Caco-2 (cell line): ENCODE data around the gene CYP4F3. TPM values are rescaled to one million over a fixed set of nuclear protein-coding genes. Genes with fewer than 3 reads are reported as not detected.

Experiments used
- BruUV-seq: library from RNA; stranded (reverse); fragments of 400-500 nt; replicated peaks from 2 replicates; lab custom pipeline; 2021; lab: Mats Ljungman, UMichigan
- CTCF ChIA-PET: fragments of 300-600 bp; sonication (Branson Sonifier 250); formaldehyde crosslinking; loops from one replicate; lab custom pipeline; 2022; ENCODE audit warnings: antibody characterized with exemption; lab: Charles Lee
- POLR2A ChIA-PET: fragments of 300-600 bp; sonication (Branson Sonifier 250); formaldehyde crosslinking; loops from one replicate; lab custom pipeline; 2022; ENCODE audit warnings: antibody characterized with exemption; lab: Charles Lee
- DNase-seq, 2 experiments: peaks; one replicate each; pipeline versions ENCODE4 v3.0.0 to v3.0.0-alpha.2; 2020 to 2022
- H3K27me3 ChIP-seq: replicated peaks from 2 replicates; pipeline ENCODE4 v1.6.0; 2011; ENCODE audit warnings: low read length; ENCODE audit not compliant: control insufficient read depth, insufficient read depth
- H3K36me3 ChIP-seq: 2 replicates; pipeline ENCODE4 v1.5.1; 2011; ENCODE audit warnings: low read length; ENCODE audit not compliant: control insufficient read depth, insufficient read depth
- H3K4me1 ChIP-seq: fragments of 250-450 bp; sonication (Bioruptor Pico); 2 replicates; pipeline ENCODE4 v1.5.1; 2020; ENCODE audit warnings: mild to moderate bottlenecking
- H3K4me3 ChIP-seq: 2 replicates; pipeline ENCODE4 v1.5.1; 2011; ENCODE audit warnings: low read depth, mild to moderate bottlenecking, control low read depth, low read length
- H3K9me3 ChIP-seq: fragments of 250-450 bp; sonication (Bioruptor Pico); 2 replicates; pipeline ENCODE4 v1.5.1; 2020; ENCODE audit warnings: mild to moderate bottlenecking, moderate library complexity
- H3K27ac Mint-ChIP-seq: one replicate; pipeline ENCODE4 v1.8.0; 2022; ENCODE audit warnings: mixed read lengths; ENCODE audit not compliant: unreplicated experiment
- H3K27me3 Mint-ChIP-seq: one replicate; pipeline ENCODE4 v1.8.0; 2022; ENCODE audit warnings: mixed read lengths; ENCODE audit not compliant: insufficient read depth, unreplicated experiment
- H3K36me3 Mint-ChIP-seq: one replicate; pipeline ENCODE4 v1.8.0; 2022; ENCODE audit warnings: mild to moderate bottlenecking, mixed read lengths; ENCODE audit not compliant: insufficient read depth, unreplicated experiment
- H3K4me1 Mint-ChIP-seq: one replicate; pipeline ENCODE4 v1.8.0; 2022; ENCODE audit warnings: low read depth, mixed read lengths; ENCODE audit not compliant: unreplicated experiment
- H3K4me3 Mint-ChIP-seq: one replicate; pipeline ENCODE4 v1.8.0; 2022; ENCODE audit warnings: mild to moderate bottlenecking, moderate library complexity, mixed read lengths; ENCODE audit not compliant: unreplicated experiment
- H3K9me3 Mint-ChIP-seq: one replicate; pipeline ENCODE4 v1.8.0; 2022; ENCODE audit warnings: mixed read lengths; ENCODE audit not compliant: unreplicated experiment
- intact Hi-C: fragments of 100-400 bp; cut with micrococcal nuclease; formaldehyde crosslinking; loops from one replicate; pipeline ENCODE4 v1.10.0; 2022; ENCODE audit not compliant: unreplicated experiment
- total RNA-seq: library from RNA; stranded (reverse); gene quantifications from 2 replicates; pipeline ENCODE4 v1.2.3, GENCODE V29; 2022
- TF ChIP-seq, protein P1 (sequence below), 2 experiments: fragments of 200-600 bp in 1 of 2; IDR thresholded peaks; 1 replicate in 1 of 2; 2 replicates in 1 of 2; pipeline versions ENCODE4 v1.5.1 to v1.8.0; 2011 to 2022; ENCODE audit warnings: antibody characterized with exemption in 1 of 2, control low read depth in 1 of 2, inconsistent platforms in 1 of 2, low read depth in 1 of 2, low read length in 1 of 2, mild to moderate bottlenecking in 1 of 2, moderate library complexity in 1 of 2; ENCODE audit not compliant: insufficient read depth in 1 of 2, severe bottlenecking in 1 of 2, unreplicated experiment in 1 of 2

CYP4F3 gene
- total RNA-seq, 1 experiment from 2014 or later, result 0.93 TPM

- TF ChIP-seq, protein P1, sequence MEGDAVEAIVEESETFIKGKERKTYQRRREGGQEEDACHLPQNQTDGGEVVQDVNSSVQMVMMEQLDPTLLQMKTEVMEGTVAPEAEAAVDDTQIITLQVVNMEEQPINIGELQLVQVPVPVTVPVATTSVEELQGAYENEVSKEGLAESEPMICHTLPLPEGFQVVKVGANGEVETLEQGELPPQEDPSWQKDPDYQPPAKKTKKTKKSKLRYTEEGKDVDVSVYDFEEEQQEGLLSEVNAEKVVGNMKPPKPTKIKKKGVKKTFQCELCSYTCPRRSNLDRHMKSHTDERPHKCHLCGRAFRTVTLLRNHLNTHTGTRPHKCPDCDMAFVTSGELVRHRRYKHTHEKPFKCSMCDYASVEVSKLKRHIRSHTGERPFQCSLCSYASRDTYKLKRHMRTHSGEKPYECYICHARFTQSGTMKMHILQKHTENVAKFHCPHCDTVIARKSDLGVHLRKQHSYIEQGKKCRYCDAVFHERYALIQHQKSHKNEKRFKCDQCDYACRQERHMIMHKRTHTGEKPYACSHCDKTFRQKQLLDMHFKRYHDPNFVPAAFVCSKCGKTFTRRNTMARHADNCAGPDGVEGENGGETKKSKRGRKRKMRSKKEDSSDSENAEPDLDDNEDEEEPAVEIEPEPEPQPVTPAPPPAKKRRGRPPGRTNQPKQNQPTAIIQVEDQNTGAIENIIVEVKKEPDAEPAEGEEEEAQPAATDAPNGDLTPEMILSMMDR (IDR thresholded peaks at IDR 0.05; ENCODE audit: insufficient read depth in 1 of 2, low read depth in 1 of 2, low read length in 1 of 2, severe bottlenecking in 1 of 2, unreplicated experiment in 1 of 2), result no peak
- H3K27ac Mint-ChIP-seq, result no peak overlapping the region
Measured at GRCh38 chr19:15635016-15635805, 5.5 kb upstream of the CYP4F3 start.

GRCh38 chr19:15636026-15636425, 4.7 kb upstream of the CYP4F3 start:
- DNase-seq, result no peak
- Histone ChIP-seq H3K9me3 (no peaks in the 10 kb centered on the region), H3K27me3 (no peaks in the 10 kb centered on the region; the same call in 1 of the 2 replicates), H3K4me1 (no peaks in the 10 kb centered on the region), H3K4me3 (no peak overlapping the region), H3K36me3 (no peaks in the 10 kb centered on the region)
- BruUV-seq, result no TSS peak
- POLR2A ChIA-PET, result no interaction called here
- Mint-ChIP-seq H3K27ac (no peak overlapping the region), H3K4me1 (no peaks in the 10 kb centered on the region), H3K9me3 (no peaks in the 10 kb centered on the region), H3K4me3 (no peak overlapping the region), H3K36me3 (no peaks in the 10 kb centered on the region), H3K27me3 (peaks cover 3% of the 10 kb centered on the region)
- intact Hi-C loops, result no loop called here
- CTCF ChIA-PET, result no interaction called here
- TF ChIP-seq, protein P1 (IDR thresholded peaks at IDR 0.05; ENCODE audit: insufficient read depth in 1 of 2, low read depth in 1 of 2, low read length in 1 of 2, severe bottlenecking in 1 of 2, unreplicated experiment in 1 of 2), result no peak

More at GRCh38 chr19:15635016-15635805, 5.5 kb upstream of the CYP4F3 start:
- ChIA-PET CTCF (no interaction called here), POLR2A (no interaction called here)
- no TSS peak for BruUV-seq
- Mint-ChIP-seq H3K4me1 (no peaks in the 10 kb centered on the region), H3K9me3 (no peaks in the 10 kb centered on the region), H3K27me3 (peaks cover 3% of the 10 kb centered on the region), H3K4me3 (no peak overlapping the region), H3K36me3 (no peaks in the 10 kb centered on the region)
- Histone ChIP-seq H3K4me3 (no peak overlapping the region), H3K36me3 (no peaks in the 10 kb centered on the region), H3K9me3 (no peaks in the 10 kb centered on the region), H3K27me3 (no peaks in the 10 kb centered on the region; the same call in 1 of the 2 replicates), H3K4me1 (no peaks in the 10 kb centered on the region)
- intact Hi-C loops, result no loop called here
- no peak for DNase-seq

- CTCF ChIA-PET, result interaction anchor here (0.7 kb wide), 1 partner anchor 450 kb away, joined by 3 read pairs; no protein-coding TSS in a partner anchor
Measured at GRCh38 chr19:15639596-15639995, 1.1 kb upstream of the CYP4F3 start.

More at GRCh38 chr19:15639596-15639995, 1.1 kb upstream of the CYP4F3 start:
- Mint-ChIP-seq H3K27me3 (peaks cover 3% of the 10 kb centered on the region), H3K36me3 (no peaks in the 10 kb centered on the region), H3K27ac (no peak overlapping the region), H3K9me3 (peaks cover 12% of the 10 kb centered on the region), H3K4me3 (no peak overlapping the region), H3K4me1 (no peaks in the 10 kb centered on the region)
- no peak for DNase-seq
- H3K4me1 ChIP-seq, result no peaks in the 10 kb centered on the region
- POLR2A ChIA-PET, result no interaction called here
- no peak overlapping the region for H3K4me3 ChIP-seq
- H3K9me3 ChIP-seq, result no peaks in the 10 kb centered on the region
- TF ChIP-seq, protein P1 (IDR thresholded peaks at IDR 0.05; ENCODE audit: insufficient read depth in 1 of 2, low read depth in 1 of 2, low read length in 1 of 2, severe bottlenecking in 1 of 2, unreplicated experiment in 1 of 2), result no peak
- intact Hi-C loops, result no loop called here
- H3K36me3 ChIP-seq, result no peaks in the 10 kb centered on the region
- H3K27me3 ChIP-seq, result no peaks in the 10 kb centered on the region; the same call in 1 of the 2 replicates
- no TSS peak for BruUV-seq
